Measurements from ENCODE around the gene STAT5A.

- TF ChIP-seq CTCF (IDR thresholded peaks at IDR 0.05) (no peak), POLR2A (IDR thresholded peaks at IDR 0.05) (no peak)
Observed at GRCh38 chr17:42266462-42266861, 21.8 kb upstream of the STAT5A start.
